NB4 (cell line): ENCODE measurements around the gene KCTD21.

Experiments used
- DNase-seq: peaks from one replicate; pipeline ENCODE4 v3.0.0; 2010; ENCODE audit warnings: low read depth
- H3K4me3 ChIP-seq: one replicate; pipeline ENCODE4 v1.5.1; 2011; ENCODE audit warnings: mild to moderate bottlenecking, low read depth, low read length, moderate library complexity
- MYC ChIP-seq: IDR thresholded peaks from 2 replicates; pipeline ENCODE4 v1.6.1; 2011; ENCODE audit warnings: low read depth, low read length
- POLR2A ChIP-seq: IDR thresholded peaks from 2 replicates; pipeline ENCODE4 v1.6.1; 2011; ENCODE audit warnings: mild to moderate bottlenecking; ENCODE audit not compliant: insufficient read length; ENCODE audit errors: extremely low read depth
- TF ChIP-seq, protein P1 (sequence below): IDR thresholded peaks from 2 replicates; pipeline ENCODE4 v1.6.1; 2011; ENCODE audit warnings: low read depth, low read length
- TF ChIP-seq, protein P2 (sequence below): IDR thresholded peaks from one replicate; pipeline ENCODE4 v1.5.1; 2012; ENCODE audit warnings: low read depth, low read length

Gene KCTD21

GRCh38 chr11:78230161-78230877 lies 41.9 kb upstream of the KCTD21 start:
- no peak for DNase-seq
- TF ChIP-seq, protein P1, sequence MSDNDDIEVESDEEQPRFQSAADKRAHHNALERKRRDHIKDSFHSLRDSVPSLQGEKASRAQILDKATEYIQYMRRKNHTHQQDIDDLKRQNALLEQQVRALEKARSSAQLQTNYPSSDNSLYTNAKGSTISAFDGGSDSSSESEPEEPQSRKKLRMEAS: peak; percentile 68
- no peak for TF ChIP-seq POLR2A
- H3K4me3 ChIP-seq: no peak overlapping the region

DNA sequence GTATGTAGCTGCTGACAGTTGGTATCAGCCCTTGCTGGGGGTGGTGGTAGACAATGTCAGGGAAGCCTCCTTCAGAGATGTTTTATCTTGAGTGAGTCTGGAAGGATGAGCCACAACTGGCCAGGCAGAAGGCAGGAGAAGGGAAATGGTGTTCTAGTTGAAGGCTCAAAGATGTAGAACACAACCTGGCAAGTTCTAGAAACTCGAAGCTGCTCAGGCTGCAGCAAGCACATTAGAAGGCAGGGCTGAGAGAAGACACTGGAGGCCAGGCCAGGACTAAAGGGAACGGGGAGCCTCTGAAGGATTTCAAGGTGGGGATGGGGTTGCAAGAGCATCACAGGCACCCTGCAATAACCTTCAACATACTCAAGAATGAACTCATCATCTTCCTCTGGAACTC lies 40.7 kb upstream of the KCTD21 start:
- TF ChIP-seq POLR2A: no peak
- no peak for DNase-seq

DNA sequence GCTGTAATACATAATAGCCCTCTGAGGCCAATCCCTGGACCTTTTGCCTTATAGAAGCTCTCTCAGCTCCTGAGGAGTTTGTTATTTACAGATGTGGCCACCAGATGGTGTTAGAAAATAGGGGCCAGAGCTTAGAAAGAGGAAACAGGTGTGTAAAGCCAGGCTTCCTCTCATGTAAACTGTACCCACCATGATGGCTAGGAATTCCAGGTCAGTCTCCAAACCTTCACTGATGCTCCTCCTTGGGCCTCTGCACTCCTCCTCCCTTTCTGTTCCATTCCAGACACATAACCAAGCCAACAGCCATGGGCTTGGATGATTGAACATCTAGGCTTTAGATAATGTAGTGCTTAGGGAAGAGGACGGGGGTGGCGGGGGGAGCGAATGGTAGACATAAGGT lies 40.0 kb upstream of the KCTD21 start:
- TF ChIP-seq, protein P2, sequence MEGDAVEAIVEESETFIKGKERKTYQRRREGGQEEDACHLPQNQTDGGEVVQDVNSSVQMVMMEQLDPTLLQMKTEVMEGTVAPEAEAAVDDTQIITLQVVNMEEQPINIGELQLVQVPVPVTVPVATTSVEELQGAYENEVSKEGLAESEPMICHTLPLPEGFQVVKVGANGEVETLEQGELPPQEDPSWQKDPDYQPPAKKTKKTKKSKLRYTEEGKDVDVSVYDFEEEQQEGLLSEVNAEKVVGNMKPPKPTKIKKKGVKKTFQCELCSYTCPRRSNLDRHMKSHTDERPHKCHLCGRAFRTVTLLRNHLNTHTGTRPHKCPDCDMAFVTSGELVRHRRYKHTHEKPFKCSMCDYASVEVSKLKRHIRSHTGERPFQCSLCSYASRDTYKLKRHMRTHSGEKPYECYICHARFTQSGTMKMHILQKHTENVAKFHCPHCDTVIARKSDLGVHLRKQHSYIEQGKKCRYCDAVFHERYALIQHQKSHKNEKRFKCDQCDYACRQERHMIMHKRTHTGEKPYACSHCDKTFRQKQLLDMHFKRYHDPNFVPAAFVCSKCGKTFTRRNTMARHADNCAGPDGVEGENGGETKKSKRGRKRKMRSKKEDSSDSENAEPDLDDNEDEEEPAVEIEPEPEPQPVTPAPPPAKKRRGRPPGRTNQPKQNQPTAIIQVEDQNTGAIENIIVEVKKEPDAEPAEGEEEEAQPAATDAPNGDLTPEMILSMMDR: peak; percentile 64
- TF ChIP-seq POLR2A: no peak
- no peak for TF ChIP-seq MYC
- TF ChIP-seq, protein P1: peak; percentile 36; the same call in 1 of the 2 replicates
- no peak overlapping the region for H3K4me3 ChIP-seq
- DNase-seq: peak; percentile 79

More for the DNA sequence above, 40.7 kb upstream of the KCTD21 start:
- no peak overlapping the region for H3K4me3 ChIP-seq

GRCh38 chr11:78227921-78228320 lies 39.5 kb upstream of the KCTD21 start:
- DNase-seq: no peak
- H3K4me3 ChIP-seq: no peak overlapping the region
- TF ChIP-seq POLR2A (no peak), MYC (no peak)
- TF ChIP-seq, protein P1: no peak
- TF ChIP-seq, protein P2: no peak

- H3K4me3 ChIP-seq: no peak overlapping the region
- no peak for DNase-seq
- TF ChIP-seq POLR2A (no peak), MYC (no peak)
- TF ChIP-seq, protein P2: no peak
- TF ChIP-seq, protein P1: no peak
Observed at GRCh38 chr11:78226684-78227680, 38.6 kb upstream of the KCTD21 start.

- no peak overlapping the region for H3K4me3 ChIP-seq
- no peak for DNase-seq
- TF ChIP-seq, protein P1: no peak
- no peak for TF ChIP-seq MYC
- no peak for TF ChIP-seq POLR2A
- TF ChIP-seq, protein P2: no peak
Observed at GRCh38 chr11:78224906-78225420, 36.5 kb upstream of the KCTD21 start.
